HEK293 (cell line): ENCODE measurements around the gene TTF2.

Experiments used
- CTCF ChIP-seq: fragments of 450-650 bp; formaldehyde crosslinking; IDR thresholded peaks from 2 replicates; pipeline ENCODE4 v1.5.1; 2016; ENCODE audit warnings: missing biosample characterization, missing genetic modification characterization
- ELK4 ChIP-seq: IDR thresholded peaks from 2 replicates; pipeline ENCODE4 v1.6.1; 2011; ENCODE audit warnings: mild to moderate bottlenecking, low read depth, low read length, borderline replicate concordance
- KLF16 ChIP-seq: fragments of 450-650 bp; formaldehyde crosslinking; IDR thresholded peaks from 2 replicates; pipeline ENCODE4 v1.5.1; 2017; ENCODE audit warnings: missing biosample characterization, missing genetic modification characterization
- PRDM1 ChIP-seq: fragments of 450-650 bp; formaldehyde crosslinking; IDR thresholded peaks from 2 replicates; pipeline ENCODE4; 2016; ENCODE audit warnings: missing biosample characterization, missing genetic modification characterization
- PRDM2 ChIP-seq: fragments of 450-650 bp; formaldehyde crosslinking; IDR thresholded peaks from 2 replicates; pipeline ENCODE4 v1.5.1; 2016; ENCODE audit warnings: missing biosample characterization, missing genetic modification characterization, borderline replicate concordance
- REST ChIP-seq: fragments of 450-650 bp; formaldehyde crosslinking; IDR thresholded peaks from 2 replicates; pipeline ENCODE4 v1.5.1; 2016; ENCODE audit warnings: missing biosample characterization, missing genetic modification characterization
- ZNF114 ChIP-seq: fragments of 450-650 bp; formaldehyde crosslinking; IDR thresholded peaks from 2 replicates; pipeline ENCODE4 v1.5.0; 2017; ENCODE audit warnings: missing biosample characterization, missing genetic modification characterization
- ZNF223 ChIP-seq: fragments of 450-650 bp; formaldehyde crosslinking; IDR thresholded peaks from 2 replicates; pipeline ENCODE4 v1.5.1; 2016; ENCODE audit warnings: missing biosample characterization, missing genetic modification characterization
- ZNF274 ChIP-seq, 2 experiments: fragments of 200-500 bp in 1 of 2; fragments of 450-650 bp in 1 of 2; sonication (Bioruptor generic) in 1 of 2; formaldehyde crosslinking in 1 of 2; IDR thresholded peaks; 2 replicates each; pipeline versions ENCODE4 v1.5.1 to v1.6.1; 2014 to 2016; ENCODE audit warnings: borderline replicate concordance in 1 of 2, inconsistent platforms in 1 of 2, low read length in 1 of 2, missing biosample characterization in 1 of 2, missing genetic modification characterization in 1 of 2
- ZSCAN30 ChIP-seq: fragments of 450-650 bp; IDR thresholded peaks from 2 replicates; pipeline ENCODE4 v1.5.1; 2018; ENCODE audit warnings: missing biosample characterization, mild to moderate bottlenecking, missing genetic modification characterization, moderate library complexity

GRCh38 chr1:117036018-117036461 is 24.1 kb upstream of the TTF2 start:
- no peak for TF ChIP-seq ZNF114 (tag by site-specific recombination)
- no peak for TF ChIP-seq PRDM2
- TF ChIP-seq KLF16: no peak
- no peak for TF ChIP-seq REST (tag by site-specific recombination)
- no peak for TF ChIP-seq ZNF274 (IDR thresholded peaks at IDR 0.05; ENCODE audit: low read length)
- no peak for TF ChIP-seq ZNF274 (tag by site-specific recombination; IDR thresholded peaks at IDR 0.05; ENCODE audit: borderline replicate concordance)
- TF ChIP-seq ZNF223 (tag by site-specific recombination): no peak
- no peak for TF ChIP-seq CTCF (tag by site-specific recombination)
- TF ChIP-seq PRDM1 (tag by site-specific recombination): no peak
- TF ChIP-seq ZSCAN30: no peak
- no peak for TF ChIP-seq ELK4
